ENCODE data around the gene PABPN1.
A peak's percentile ranks its signal among the peaks of the same experiment; 100 is the strongest.
"Not testable (repeated sequence)": the region's sequence is repeated elsewhere in the genome, so short reads cannot be mapped to it uniquely, and the experiment has no call there.

The PABPN1 gene

GRCh38 chr14:23301288-23301968, 19.8 kb upstream of the PABPN1 start:
- peak; percentile 97 for DNase-seq

DNA sequence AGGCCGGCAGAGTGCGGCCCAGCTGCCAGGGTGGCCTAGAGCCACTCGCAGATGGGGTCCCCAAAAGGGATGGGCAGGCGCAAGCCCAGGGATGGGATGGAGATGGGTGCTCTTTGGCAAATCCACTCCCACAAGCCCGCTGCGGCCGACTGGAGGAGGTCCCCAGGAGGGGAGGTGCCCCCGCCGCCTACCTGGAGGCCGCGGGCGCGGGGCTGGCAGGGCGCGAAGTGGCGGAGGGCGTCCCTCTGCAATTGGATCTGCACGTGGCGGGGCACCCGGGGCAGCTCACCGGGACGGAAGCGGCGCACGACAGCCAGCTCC, 19.3 kb upstream of the PABPN1 start:
- no peak for DNase-seq

- DNase-seq = peak; percentile 90
Observed at GRCh38 chr14:23302290-23303225, 18.7 kb upstream of the PABPN1 start, which contains the start of gene PPP1R3E. Gene PPP1R3E, minus strand, starts transcription at chr14:23302859. Its CDS starts 283 bp downstream, at chr14:23302576.

DNA sequence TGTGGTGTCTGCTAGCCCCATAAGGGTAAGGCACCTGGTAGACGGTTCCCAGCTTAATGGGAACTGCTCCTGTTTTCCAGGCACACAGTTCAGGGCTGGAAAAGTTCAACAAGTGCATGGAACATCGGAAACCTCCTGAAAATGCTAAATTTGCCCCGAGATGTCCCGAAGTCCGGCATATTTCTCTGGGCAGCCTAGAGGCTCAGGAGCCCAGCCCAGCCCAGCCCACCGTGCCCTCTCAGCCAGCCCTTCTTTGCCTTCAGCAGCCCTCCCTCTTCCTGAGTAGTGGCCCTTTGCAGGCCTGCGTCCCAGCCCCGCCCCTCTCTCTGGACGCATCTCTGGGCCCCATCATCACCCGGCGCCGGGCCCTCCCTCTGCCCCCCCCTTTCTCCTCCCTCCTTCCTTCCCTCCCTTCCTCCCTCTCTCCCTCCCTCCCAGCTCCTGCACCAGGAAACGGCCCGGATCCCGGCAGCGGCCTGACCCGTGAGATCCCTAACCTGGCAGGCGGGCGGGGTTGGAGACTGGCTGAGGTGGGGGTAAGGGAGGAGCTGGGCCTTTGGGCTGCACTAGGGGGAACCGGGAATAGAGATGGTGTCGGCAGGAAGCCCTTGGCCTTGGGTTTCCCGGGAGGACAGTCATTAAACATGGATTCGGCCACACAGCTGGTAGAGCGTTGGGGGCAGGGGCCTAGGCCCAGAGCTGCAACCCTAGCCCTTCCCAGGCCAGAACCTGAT, 14.7 kb upstream of the PABPN1 start, which contains the start of gene BCL2L2:
TSS of gene BCL2L2 (plus strand) at position 422 of the 734 bp plus-strand sequence. CDS start 935 bp downstream, outside the sequence.
- DNase-seq = no peak

DNA sequence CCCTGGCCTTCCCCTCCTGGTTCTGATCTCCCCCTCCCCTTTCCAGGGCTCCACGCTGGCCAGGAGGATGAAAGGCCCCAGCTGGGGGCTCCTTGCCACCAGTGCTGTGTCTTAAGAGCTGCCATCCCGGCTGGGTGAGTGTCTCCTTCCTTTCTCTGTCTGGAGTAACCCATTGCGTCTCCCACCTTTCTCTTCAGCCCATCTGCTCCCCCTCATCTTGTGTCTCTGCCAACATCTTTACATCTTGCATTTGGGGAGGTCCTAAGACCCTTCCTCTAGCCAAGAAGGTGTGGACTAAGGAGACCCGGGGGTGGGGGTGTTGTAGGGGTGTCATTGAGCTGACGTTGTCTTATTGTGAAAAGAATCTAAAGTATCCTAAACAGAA, 14.1 kb upstream of the PABPN1 start:
- DNase-seq = no peak

DNA sequence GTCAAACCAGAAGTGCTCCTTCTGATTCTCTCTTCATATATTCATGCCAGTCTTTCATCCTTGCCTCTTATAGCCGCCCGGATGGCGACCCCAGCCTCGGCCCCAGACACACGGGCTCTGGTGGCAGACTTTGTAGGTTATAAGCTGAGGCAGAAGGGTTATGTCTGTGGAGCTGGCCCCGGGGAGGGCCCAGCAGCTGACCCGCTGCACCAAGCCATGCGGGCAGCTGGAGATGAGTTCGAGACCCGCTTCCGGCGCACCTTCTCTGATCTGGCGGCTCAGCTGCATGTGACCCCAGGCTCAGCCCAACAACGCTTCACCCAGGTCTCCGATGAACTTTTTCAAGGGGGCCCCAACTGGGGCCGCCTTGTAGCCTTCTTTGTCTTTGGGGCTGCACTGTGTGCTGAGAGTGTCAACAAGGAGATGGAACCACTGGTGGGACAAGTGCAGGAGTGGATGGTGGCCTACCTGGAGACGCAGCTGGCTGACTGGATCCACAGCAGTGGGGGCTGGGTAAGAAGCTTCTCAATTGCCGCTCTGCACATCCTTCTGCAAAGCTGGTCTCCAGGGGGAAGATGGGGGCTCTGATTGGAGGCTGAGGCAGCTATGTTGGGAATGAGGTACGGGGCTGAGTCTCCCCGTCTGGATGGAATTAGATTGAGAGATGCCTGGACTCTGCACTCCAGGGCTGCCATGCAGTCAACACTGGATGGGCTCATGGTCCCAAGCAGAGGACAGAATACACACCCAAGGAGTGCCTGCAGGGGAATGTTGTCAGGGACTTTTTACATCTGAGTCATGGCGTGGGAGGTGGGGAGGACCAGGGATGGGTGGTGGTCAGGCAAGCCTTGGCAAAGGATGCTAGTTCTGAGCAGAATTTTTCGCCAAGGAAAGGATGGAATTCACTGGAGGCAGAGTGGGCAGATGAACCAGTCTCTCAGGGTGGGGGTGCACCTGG, 13.3 kb upstream of the PABPN1 start:
- no peak for DNase-seq

GRCh38 chr14:23308721-23309445, 12.4 kb upstream of the PABPN1 start:
- no peak for DNase-seq

DNA sequence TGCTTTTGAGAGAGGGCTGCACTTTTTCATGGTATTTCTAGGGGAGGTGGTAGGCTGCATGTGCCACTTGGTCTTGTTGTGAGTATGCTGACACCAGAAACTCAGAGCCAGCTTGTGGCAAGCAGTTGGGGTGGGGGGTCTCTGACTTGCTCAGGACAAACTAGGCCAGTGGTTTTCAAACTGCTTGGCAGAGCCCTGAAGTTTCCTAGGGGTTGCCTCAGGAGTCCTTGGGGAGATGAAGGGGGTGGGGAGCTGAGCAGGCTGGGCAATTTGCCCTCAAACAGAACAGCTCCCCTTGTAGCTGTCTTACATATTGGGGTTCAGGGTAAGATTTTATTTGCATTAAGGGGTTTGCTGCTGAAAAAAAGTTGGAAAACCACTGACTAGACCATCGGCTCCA, 10.7 kb upstream of the PABPN1 start:
- DNase-seq = no peak

- DNase-seq = no peak
Observed at GRCh38 chr14:23316300-23316699, 5.0 kb upstream of the PABPN1 start.

DNA sequence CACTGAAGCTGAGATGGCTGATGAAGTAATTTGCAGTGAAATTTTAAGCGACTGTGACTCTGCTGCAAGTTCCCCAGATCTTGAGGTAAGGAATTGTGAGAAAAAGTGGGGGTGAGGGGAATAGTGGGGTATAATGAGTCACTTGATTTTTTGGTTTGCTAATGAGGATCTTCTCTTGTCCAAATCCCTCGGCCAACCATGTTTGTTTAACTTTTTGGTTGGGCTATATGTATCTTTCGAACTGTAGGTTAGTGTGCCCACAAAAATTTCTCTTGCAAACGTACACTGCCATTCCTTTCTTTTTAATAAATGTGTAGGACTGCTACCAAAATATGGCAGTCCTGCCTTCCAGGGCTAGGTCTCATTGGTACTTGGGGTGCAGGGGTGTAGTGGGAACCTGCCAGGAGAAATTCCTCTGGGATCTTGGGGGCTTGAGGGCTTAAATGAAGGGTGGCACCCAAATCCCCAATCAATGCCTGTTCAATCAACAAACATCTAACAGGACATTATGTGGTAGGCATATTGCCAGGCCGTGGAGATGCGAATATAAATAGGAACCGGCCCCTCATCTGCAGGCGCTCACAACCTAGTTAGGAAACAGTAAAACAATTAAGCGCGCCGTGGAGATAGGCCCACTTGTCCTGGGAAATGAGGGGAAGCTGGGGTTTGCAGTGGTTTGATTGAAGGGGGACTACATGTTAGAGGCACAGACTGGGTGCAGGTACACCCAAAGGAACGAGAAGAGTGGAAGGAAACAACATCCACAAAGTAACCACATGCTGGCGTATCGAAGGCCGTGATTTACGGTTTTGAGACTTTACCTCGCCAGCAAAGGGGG, 1.3 kb upstream of the PABPN1 start:
- no peak for DNase-seq

GRCh38 chr14:23321572-23322547, 603 bp downstream of the PABPN1 start:
- DNase-seq = peak; percentile 49

DNA sequence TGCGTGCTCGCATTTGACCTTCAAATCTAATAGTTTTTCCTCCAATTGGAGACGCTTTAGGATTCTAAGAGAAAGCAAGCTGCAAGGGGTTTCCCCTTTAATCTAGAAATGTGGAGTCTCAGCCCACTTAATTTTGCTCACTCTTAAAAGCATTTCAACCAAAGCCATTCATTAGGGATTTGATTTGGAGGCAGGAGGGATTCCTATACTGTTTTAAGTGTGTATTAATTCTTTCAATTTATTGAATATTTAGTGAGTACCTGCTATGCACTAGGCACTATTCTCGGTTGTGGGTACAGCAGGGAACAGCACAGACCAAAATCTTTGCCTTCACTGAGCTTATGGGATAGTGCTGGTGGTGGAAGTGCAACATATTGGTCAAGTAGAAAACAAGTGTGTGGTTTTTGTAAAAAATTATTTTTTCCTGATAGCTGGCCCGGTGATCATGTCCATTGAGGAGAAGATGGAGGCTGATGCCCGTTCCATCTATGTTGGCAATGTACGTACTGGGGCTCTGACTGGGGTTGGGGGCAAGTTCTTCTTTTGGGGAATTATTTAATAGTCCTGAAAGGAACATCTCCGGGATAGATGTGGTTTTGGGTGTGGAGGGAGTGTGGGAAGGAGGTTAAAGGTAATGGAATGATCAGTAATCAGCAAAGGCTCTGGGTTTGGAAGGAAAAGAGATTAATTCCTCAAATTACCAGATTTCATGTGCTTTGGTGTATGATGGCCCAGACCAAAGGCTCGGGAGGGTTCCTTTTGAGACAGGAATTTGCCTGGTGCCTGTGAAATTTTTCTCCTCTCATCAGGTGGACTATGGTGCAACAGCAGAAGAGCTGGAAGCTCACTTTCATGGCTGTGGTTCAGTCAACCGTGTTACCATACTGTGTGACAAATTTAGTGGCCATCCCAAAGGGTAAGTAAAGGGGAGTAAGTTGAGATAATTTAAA, 1.6 kb downstream of the PABPN1 start:
- DNase-seq = no peak

- DNase-seq = no peak
Observed at GRCh38 chr14:23323838-23324454, 2.7 kb downstream of the PABPN1 start.

- no peak for DNase-seq
Observed at GRCh38 chr14:23324455-23324846, 3.2 kb downstream of the PABPN1 start.

- DNase-seq = no peak
Observed at GRCh38 chr14:23324993-23325392, 3.7 kb downstream of the PABPN1 start.

DNA sequence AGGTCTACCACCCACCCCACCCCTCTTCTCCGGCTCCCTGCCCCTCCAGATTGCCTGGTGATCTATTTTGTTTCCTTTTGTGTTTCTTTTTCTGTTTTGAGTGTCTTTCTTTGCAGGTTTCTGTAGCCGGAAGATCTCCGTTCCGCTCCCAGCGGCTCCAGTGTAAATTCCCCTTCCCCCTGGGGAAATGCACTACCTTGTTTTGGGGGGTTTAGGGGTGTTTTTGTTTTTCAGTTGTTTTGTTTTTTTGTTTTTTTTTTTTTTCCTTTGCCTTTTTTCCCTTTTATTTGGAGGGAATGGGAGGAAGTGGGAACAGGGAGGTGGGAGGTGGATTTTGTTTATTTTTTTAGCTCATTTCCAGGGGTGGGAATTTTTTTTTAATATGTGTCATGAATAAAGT, 4.5 kb downstream of the PABPN1 start:
- DNase-seq = not testable (repeated sequence)

- DNase-seq = no peak
Observed at GRCh38 chr14:23326491-23327332, 5.5 kb downstream of the PABPN1 start.

Data from activated CD8-positive, alpha-beta memory T cell treated with anti-CD3 and anti-CD28 coated beads, Interleukin-2, amount 50 U/mL, for 4 hours (primary cell).